NCI-H2107 (cell line): ENCODE measurements around the gene NR2C1.
"Not testable (repeated sequence)": the region's sequence is repeated elsewhere in the genome, so short reads cannot be mapped to it uniquely, and the experiment has no call there.

ENCODE experiments used
- DNase-seq: peaks from one replicate; lab custom pipeline; 2025; lab: John Stamatoyannopoulos, UW

Gene NR2C1

GRCh38 chr12:95072900-95073697 lies at the start of gene NR2C1:
Gene NR2C1, minus strand, starts transcription at chr12:95073618. Its CDS starts 6,234 bp downstream, at chr12:95067384.
- DNase-seq = peak; percentile 93

GRCh38 chr12:95118788-95119179 lies 45.4 kb upstream of the NR2C1 start:
- no peak for DNase-seq

GRCh38 chr12:95118138-95118787 lies 44.8 kb upstream of the NR2C1 start:
- DNase-seq = no peak

GRCh38 chr12:95117178-95117599 lies 43.8 kb upstream of the NR2C1 start:
- peak; percentile 53 for DNase-seq

- no peak for DNase-seq
Observed at GRCh38 chr12:95116773-95117172, 43.4 kb upstream of the NR2C1 start.

GRCh38 chr12:95116341-95116740 lies 42.9 kb upstream of the NR2C1 start:
- DNase-seq = no peak

- no peak for DNase-seq
Observed at GRCh38 chr12:95115641-95116040, 42.2 kb upstream of the NR2C1 start.

- no peak for DNase-seq
Observed at GRCh38 chr12:95114766-95115405, 41.5 kb upstream of the NR2C1 start.

- DNase-seq = no peak
Observed at GRCh38 chr12:95107362-95107761, 33.9 kb upstream of the NR2C1 start.

- DNase-seq = no peak
Observed at GRCh38 chr12:95105540-95105939, 32.1 kb upstream of the NR2C1 start.

GRCh38 chr12:95104919-95105452 lies 31.6 kb upstream of the NR2C1 start:
- DNase-seq = no peak

- DNase-seq = peak; percentile 74
Observed at GRCh38 chr12:95102916-95103671, 29.7 kb upstream of the NR2C1 start.

- DNase-seq = not testable (repeated sequence)
Observed at GRCh38 chr12:95101957-95102356, 28.5 kb upstream of the NR2C1 start.

GRCh38 chr12:95100264-95101190 lies 27.1 kb upstream of the NR2C1 start:
- DNase-seq = no peak

GRCh38 chr12:95099270-95099790 lies 25.9 kb upstream of the NR2C1 start:
- DNase-seq = no peak

- no peak for DNase-seq
Observed at GRCh38 chr12:95096852-95097251, 23.4 kb upstream of the NR2C1 start.

GRCh38 chr12:95096378-95096777 lies 23.0 kb upstream of the NR2C1 start:
- DNase-seq = no peak

- not testable (repeated sequence) for DNase-seq
Observed at GRCh38 chr12:95095866-95096265, 22.4 kb upstream of the NR2C1 start.

- DNase-seq = no peak
Observed at GRCh38 chr12:95089462-95089861, 16.0 kb upstream of the NR2C1 start.

GRCh38 chr12:95088379-95088778 lies 15.0 kb upstream of the NR2C1 start:
- no peak for DNase-seq

- no peak for DNase-seq
Observed at GRCh38 chr12:95085612-95086011, 12.2 kb upstream of the NR2C1 start.
